ENCODE results near the gene FZD7. TPM values are rescaled to one million over a fixed set of nuclear protein-coding genes. Genes with fewer than 3 reads are reported as not detected.

The FZD7 gene
- total RNA-seq, 4 donors from 2014 or later: 6.2 to 14.6 (median 13.3) TPM

DNA sequence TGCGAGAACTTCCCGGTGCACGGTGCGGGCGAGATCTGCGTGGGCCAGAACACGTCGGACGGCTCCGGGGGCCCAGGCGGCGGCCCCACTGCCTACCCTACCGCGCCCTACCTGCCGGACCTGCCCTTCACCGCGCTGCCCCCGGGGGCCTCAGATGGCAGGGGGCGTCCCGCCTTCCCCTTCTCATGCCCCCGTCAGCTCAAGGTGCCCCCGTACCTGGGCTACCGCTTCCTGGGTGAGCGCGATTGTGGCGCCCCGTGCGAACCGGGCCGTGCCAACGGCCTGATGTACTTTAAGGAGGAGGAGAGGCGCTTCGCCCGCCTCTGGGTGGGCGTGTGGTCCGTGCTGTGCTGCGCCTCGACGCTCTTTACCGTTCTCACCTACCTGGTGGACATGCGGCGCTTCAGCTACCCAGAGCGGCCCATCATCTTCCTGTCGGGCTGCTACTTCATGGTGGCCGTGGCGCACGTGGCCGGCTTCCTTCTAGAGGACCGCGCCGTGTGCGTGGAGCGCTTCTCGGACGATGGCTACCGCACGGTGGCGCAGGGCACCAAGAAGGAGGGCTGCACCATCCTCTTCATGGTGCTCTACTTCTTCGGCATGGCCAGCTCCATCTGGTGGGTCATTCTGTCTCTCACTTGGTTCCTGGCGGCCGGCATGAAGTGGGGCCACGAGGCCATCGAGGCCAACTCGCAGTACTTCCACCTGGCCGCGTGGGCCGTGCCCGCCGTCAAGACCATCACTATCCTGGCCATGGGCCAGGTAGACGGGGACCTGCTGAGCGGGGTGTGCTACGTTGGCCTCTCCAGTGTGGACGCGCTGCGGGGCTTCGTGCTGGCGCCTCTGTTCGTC, 1.7 kb downstream of the FZD7 start:
- WGBS, 2 donors (ENCODE audit: low coverage in 1 of 2): 49 to 62% methylated on average over 9 to 68 of the region's 78 CpGs
- H3K4me3 ChIP-seq: peak overlapping the region; percentile 69 to 82 (median 75)
- intact Hi-C loops (cut with DNase I; ENCODE audit: low total_unique reads): loop anchor here (2.0 kb wide), 1 partner anchor 143 kb away; no protein-coding TSS in a partner anchor
- peaks cover 5 to 40% (median 25%) of the 10 kb centered on the region in 4 donors for H3K4me1 ChIP-seq
- H3K27ac ChIP-seq: peak overlapping the region; percentile 91 to 99 (median 94)
- no peaks in the 10 kb centered on the region for H3K9me3 ChIP-seq
- H3K27me3 ChIP-seq: peaks cover 39% of the 10 kb centered on the region
- in situ Hi-C loops (cut with MboI; ENCODE audit: low pct_ligation_motif_present in 1 of 4, low pct_unique_long_range_greater_than_20kb in 1 of 4, low sequenced_read_pairs in 3 of 4): loop anchor here in 1 of 4 donors (10.0 kb wide), 1 partner anchor 171 kb away; no protein-coding TSS in a partner anchor
- TF ChIP-seq POLR2AphosphoS5 (IDR thresholded peaks at IDR 0.05) (peak in 2 of 3 donors; percentile 2 to 23), POLR2A (IDR thresholded peaks at IDR 0.05) (no peak)
- TF ChIP-seq, protein P1, sequence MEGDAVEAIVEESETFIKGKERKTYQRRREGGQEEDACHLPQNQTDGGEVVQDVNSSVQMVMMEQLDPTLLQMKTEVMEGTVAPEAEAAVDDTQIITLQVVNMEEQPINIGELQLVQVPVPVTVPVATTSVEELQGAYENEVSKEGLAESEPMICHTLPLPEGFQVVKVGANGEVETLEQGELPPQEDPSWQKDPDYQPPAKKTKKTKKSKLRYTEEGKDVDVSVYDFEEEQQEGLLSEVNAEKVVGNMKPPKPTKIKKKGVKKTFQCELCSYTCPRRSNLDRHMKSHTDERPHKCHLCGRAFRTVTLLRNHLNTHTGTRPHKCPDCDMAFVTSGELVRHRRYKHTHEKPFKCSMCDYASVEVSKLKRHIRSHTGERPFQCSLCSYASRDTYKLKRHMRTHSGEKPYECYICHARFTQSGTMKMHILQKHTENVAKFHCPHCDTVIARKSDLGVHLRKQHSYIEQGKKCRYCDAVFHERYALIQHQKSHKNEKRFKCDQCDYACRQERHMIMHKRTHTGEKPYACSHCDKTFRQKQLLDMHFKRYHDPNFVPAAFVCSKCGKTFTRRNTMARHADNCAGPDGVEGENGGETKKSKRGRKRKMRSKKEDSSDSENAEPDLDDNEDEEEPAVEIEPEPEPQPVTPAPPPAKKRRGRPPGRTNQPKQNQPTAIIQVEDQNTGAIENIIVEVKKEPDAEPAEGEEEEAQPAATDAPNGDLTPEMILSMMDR (IDR thresholded peaks at IDR 0.05): peak; percentile 26 to 52 (median 48)
- peak; percentile 60 for DNase-seq
- no peaks in the 10 kb centered on the region for H3K36me3 ChIP-seq

DNA sequence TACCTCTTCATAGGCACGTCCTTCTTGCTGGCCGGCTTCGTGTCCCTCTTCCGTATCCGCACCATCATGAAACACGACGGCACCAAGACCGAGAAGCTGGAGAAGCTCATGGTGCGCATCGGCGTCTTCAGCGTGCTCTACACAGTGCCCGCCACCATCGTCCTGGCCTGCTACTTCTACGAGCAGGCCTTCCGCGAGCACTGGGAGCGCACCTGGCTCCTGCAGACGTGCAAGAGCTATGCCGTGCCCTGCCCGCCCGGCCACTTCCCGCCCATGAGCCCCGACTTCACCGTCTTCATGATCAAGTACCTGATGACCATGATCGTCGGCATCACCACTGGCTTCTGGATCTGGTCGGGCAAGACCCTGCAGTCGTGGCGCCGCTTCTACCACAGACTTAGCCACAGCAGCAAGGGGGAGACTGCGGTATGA, 2.3 kb downstream of the FZD7 start:
- in situ Hi-C loops (cut with MboI; ENCODE audit: low pct_ligation_motif_present in 1 of 4, low pct_unique_long_range_greater_than_20kb in 1 of 4, low sequenced_read_pairs in 3 of 4): loop anchor here in 1 of 4 donors (10.0 kb wide), 1 partner anchor 171 kb away; no protein-coding TSS in a partner anchor
- TF ChIP-seq, protein P1 (IDR thresholded peaks at IDR 0.05): no peak
- no peak for TF ChIP-seq EP300 (IDR thresholded peaks at IDR 0.05; ENCODE audit: low read depth)
- no peak for TF ChIP-seq POLR2A (IDR thresholded peaks at IDR 0.05)
- Histone ChIP-seq H3K27me3 (peaks cover 37% of the 10 kb centered on the region), H3K4me3 (peak overlapping the region; percentile 12 to 82 (median 73)), H3K27ac (peak overlapping the region; percentile 91 to 99 (median 94)), H3K4me1 (peaks cover 5 to 40% (median 25%) of the 10 kb centered on the region in 4 donors), H3K9me3 (no peaks in the 10 kb centered on the region), H3K36me3 (no peaks in the 10 kb centered on the region)
- WGBS, 2 donors (ENCODE audit: low coverage in 1 of 2): 71 to 100% methylated on average over 4 to 32 of the region's 32 CpGs
- DNase-seq: no peak
- intact Hi-C loops (cut with DNase I; ENCODE audit: low total_unique reads): loop anchor here (2.0 kb wide), 1 partner anchor 143 kb away; no protein-coding TSS in a partner anchor

DNA sequence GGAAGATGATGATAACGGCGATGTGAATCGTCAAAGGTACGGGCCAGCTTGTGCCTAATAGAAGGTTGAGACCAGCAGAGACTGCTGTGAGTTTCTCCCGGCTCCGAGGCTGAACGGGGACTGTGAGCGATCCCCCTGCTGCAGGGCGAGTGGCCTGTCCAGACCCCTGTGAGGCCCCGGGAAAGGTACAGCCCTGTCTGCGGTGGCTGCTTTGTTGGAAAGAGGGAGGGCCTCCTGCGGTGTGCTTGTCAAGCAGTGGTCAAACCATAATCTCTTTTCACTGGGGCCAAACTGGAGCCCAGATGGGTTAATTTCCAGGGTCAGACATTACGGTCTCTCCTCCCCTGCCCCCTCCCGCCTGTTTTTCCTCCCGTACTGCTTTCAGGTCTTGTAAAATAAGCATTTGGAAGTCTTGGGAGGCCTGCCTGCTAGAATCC, 3.0 kb downstream of the FZD7 start:
- no peaks in the 10 kb centered on the region for H3K9me3 ChIP-seq
- H3K4me3 ChIP-seq: peak overlapping the region; percentile 20 to 82 (median 73)
- intact Hi-C loops (cut with DNase I; ENCODE audit: low total_unique reads): no loop called here
- in situ Hi-C loops (cut with MboI; ENCODE audit: low pct_ligation_motif_present in 1 of 4, low pct_unique_long_range_greater_than_20kb in 1 of 4, low sequenced_read_pairs in 3 of 4): loop anchor here in 1 of 4 donors (10.0 kb wide), 1 partner anchor 172 kb away; no protein-coding TSS in a partner anchor
- no peaks in the 10 kb centered on the region for H3K36me3 ChIP-seq
- peaks cover 31% of the 10 kb centered on the region for H3K27me3 ChIP-seq
- TF ChIP-seq EP300 (IDR thresholded peaks at IDR 0.05; ENCODE audit: low read depth): no peak
- no peak for TF ChIP-seq POLR2A (IDR thresholded peaks at IDR 0.05)
- WGBS, 2 donors (ENCODE audit: low coverage in 1 of 2): 69% methylated on average over 15 of the region's 15 CpGs; no CpG with 5 or more reads in 1 of the 2 donors
- H3K4me1 ChIP-seq: peaks cover 5 to 40% (median 24%) of the 10 kb centered on the region in 4 donors
- no peak for DNase-seq
- H3K27ac ChIP-seq: peak overlapping the region; percentile 91 to 99 (median 94)

DNA sequence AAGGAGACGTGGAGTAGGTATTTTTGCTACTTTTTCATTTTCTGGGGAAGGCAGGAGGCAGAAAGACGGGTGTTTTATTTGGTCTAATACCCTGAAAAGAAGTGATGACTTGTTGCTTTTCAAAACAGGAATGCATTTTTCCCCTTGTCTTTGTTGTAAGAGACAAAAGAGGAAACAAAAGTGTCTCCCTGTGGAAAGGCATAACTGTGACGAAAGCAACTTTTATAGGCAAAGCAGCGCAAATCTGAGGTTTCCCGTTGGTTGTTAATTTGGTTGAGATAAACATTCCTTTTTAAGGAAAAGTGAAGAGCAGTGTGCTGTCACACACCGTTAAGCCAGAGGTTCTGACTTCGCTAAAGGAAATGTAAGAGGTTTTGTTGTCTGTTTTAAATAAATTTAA, 3.4 kb downstream of the FZD7 start:
- Histone ChIP-seq H3K27ac (peak overlapping the region; percentile 91 to 99 (median 94)), H3K27me3 (peaks cover 26% of the 10 kb centered on the region), H3K4me1 (peaks cover 5 to 36% (median 21%) of the 10 kb centered on the region in 4 donors), H3K4me3 (peak overlapping the region; percentile 20 to 82 (median 73)), H3K9me3 (no peaks in the 10 kb centered on the region), H3K36me3 (no peaks in the 10 kb centered on the region)
- DNase-seq: no peak
- intact Hi-C loops (cut with DNase I; ENCODE audit: low total_unique reads) (no loop called here), in situ Hi-C loops (cut with MboI; ENCODE audit: low pct_ligation_motif_present in 1 of 4, low pct_unique_long_range_greater_than_20kb in 1 of 4, low sequenced_read_pairs in 3 of 4) (loop anchor here in 1 of 4 donors (10.0 kb wide), 1 partner anchor 172 kb away; no protein-coding TSS in a partner anchor)
- TF ChIP-seq, protein P1 (IDR thresholded peaks at IDR 0.05): no peak
- TF ChIP-seq EP300 (IDR thresholded peaks at IDR 0.05; ENCODE audit: low read depth) (peak; percentile 89), POLR2AphosphoS5 (IDR thresholded peaks at IDR 0.05) (peak; percentile 60 to 62 (median 61)), POLR2A (IDR thresholded peaks at IDR 0.05) (peak; percentile 31)
- 52 to 70% methylated on average over 7 of the region's 7 CpGs for WGBS, 2 donors (ENCODE audit: low coverage in 1 of 2)
